Stimulated activated naive CD8-positive, alpha-beta T cell treated with anti-CD3 and anti-CD28 coated beads, Interleukin-15, Interleukin-2, amounts not matched to agents 100 ng/mL and 50 ng/mL, for 24 hours (primary cell): ENCODE measurements around the gene POLD4.
A peak's percentile ranks its signal among the peaks of the same experiment; 100 is the strongest.

Experiments
- H3K27ac Mint-ChIP-seq: one replicate; pipeline ENCODE4 v1.8.0; 2021; ENCODE audit warnings: mild to moderate bottlenecking, mixed read lengths
- H3K27me3 Mint-ChIP-seq: one replicate; pipeline ENCODE4 v1.8.0; 2021; ENCODE audit warnings: mixed read lengths
- H3K36me3 Mint-ChIP-seq: one replicate; pipeline ENCODE4 v1.8.0; 2021; ENCODE audit warnings: low read depth, mixed read lengths
- H3K4me1 Mint-ChIP-seq: one replicate; pipeline ENCODE4 v1.8.0; 2021; ENCODE audit warnings: low read depth, mixed read lengths
- H3K4me3 Mint-ChIP-seq: one replicate; pipeline ENCODE4 v1.8.0; 2021; ENCODE audit warnings: mild to moderate bottlenecking, mixed read lengths
- H3K9me3 Mint-ChIP-seq: one replicate; pipeline ENCODE4 v1.8.0; 2021; ENCODE audit warnings: mixed read lengths

The POLD4 gene

GRCh38 chr11:67354075-67355022, 1.0 kb upstream of the POLD4 start:
- no peaks in the 10 kb centered on the region for H3K27me3 Mint-ChIP-seq
- H3K27ac Mint-ChIP-seq: peak overlapping the region; percentile 98
- H3K9me3 Mint-ChIP-seq: no peaks in the 10 kb centered on the region
- H3K36me3 Mint-ChIP-seq: no peaks in the 10 kb centered on the region
- peak overlapping the region; percentile 99 for H3K4me3 Mint-ChIP-seq
- H3K4me1 Mint-ChIP-seq: peaks cover 69% of the 10 kb centered on the region

- Mint-ChIP-seq H3K36me3 (no peaks in the 10 kb centered on the region), H3K4me3 (peak overlapping the region; percentile 99)
Measured at GRCh38 chr11:67352546-67353316, 615 bp downstream of the POLD4 start.

GRCh38 chr11:67351275-67352005, 1.9 kb downstream of the POLD4 start:
- Mint-ChIP-seq H3K27ac (peak overlapping the region; percentile 70), H3K4me1 (peaks cover 70% of the 10 kb centered on the region), H3K36me3 (no peaks in the 10 kb centered on the region), H3K27me3 (no peaks in the 10 kb centered on the region), H3K9me3 (no peaks in the 10 kb centered on the region), H3K4me3 (peak overlapping the region; percentile 34)

More at GRCh38 chr11:67352546-67353316, 615 bp downstream of the POLD4 start:
- Mint-ChIP-seq H3K27ac (peak overlapping the region; percentile 98), H3K27me3 (no peaks in the 10 kb centered on the region), H3K4me1 (peaks cover 75% of the 10 kb centered on the region), H3K9me3 (no peaks in the 10 kb centered on the region)

- H3K36me3 Mint-ChIP-seq: no peaks in the 10 kb centered on the region
- H3K9me3 Mint-ChIP-seq: no peaks in the 10 kb centered on the region
- no peaks in the 10 kb centered on the region for H3K27me3 Mint-ChIP-seq
- no peak overlapping the region for H3K27ac Mint-ChIP-seq
- peaks cover 73% of the 10 kb centered on the region for H3K4me1 Mint-ChIP-seq
- H3K4me3 Mint-ChIP-seq: no peak overlapping the region
Measured at GRCh38 chr11:67349928-67350465, 3.3 kb downstream of the POLD4 start.

- peaks cover 73% of the 10 kb centered on the region for H3K4me1 Mint-ChIP-seq
Measured at GRCh38 chr11:67349457-67349856, 3.9 kb downstream of the POLD4 start.

GRCh38 chr11:67349036-67349435, 4.3 kb downstream of the POLD4 start:
- H3K4me3 Mint-ChIP-seq: no peak overlapping the region
- H3K27ac Mint-ChIP-seq: no peak overlapping the region
- no peaks in the 10 kb centered on the region for H3K9me3 Mint-ChIP-seq
- H3K36me3 Mint-ChIP-seq: no peaks in the 10 kb centered on the region
- no peaks in the 10 kb centered on the region for H3K27me3 Mint-ChIP-seq
- peaks cover 73% of the 10 kb centered on the region for H3K4me1 Mint-ChIP-seq

More at GRCh38 chr11:67349457-67349856, 3.9 kb downstream of the POLD4 start:
- H3K27me3 Mint-ChIP-seq: no peaks in the 10 kb centered on the region
- no peak overlapping the region for H3K4me3 Mint-ChIP-seq
- H3K9me3 Mint-ChIP-seq: no peaks in the 10 kb centered on the region
- H3K27ac Mint-ChIP-seq: no peak overlapping the region
- no peaks in the 10 kb centered on the region for H3K36me3 Mint-ChIP-seq

GRCh38 chr11:67347964-67348749, 5.2 kb downstream of the POLD4 start:
- peak overlapping the region; percentile 46 for H3K27ac Mint-ChIP-seq
- peaks cover 65% of the 10 kb centered on the region for H3K4me1 Mint-ChIP-seq
- no peaks in the 10 kb centered on the region for H3K36me3 Mint-ChIP-seq
- H3K4me3 Mint-ChIP-seq: no peak overlapping the region
- no peaks in the 10 kb centered on the region for H3K9me3 Mint-ChIP-seq
- H3K27me3 Mint-ChIP-seq: no peaks in the 10 kb centered on the region

GRCh38 chr11:67345920-67346819, 7.2 kb downstream of the POLD4 start:
- H3K27me3 Mint-ChIP-seq: no peaks in the 10 kb centered on the region
- no peaks in the 10 kb centered on the region for H3K36me3 Mint-ChIP-seq
- H3K4me3 Mint-ChIP-seq: no peak overlapping the region
- H3K4me1 Mint-ChIP-seq: peaks cover 54% of the 10 kb centered on the region
- peak overlapping the region; percentile 71 for H3K27ac Mint-ChIP-seq
- no peaks in the 10 kb centered on the region for H3K9me3 Mint-ChIP-seq

- Mint-ChIP-seq H3K9me3 (no peaks in the 10 kb centered on the region), H3K4me3 (no peak overlapping the region), H3K4me1 (peaks cover 50% of the 10 kb centered on the region), H3K27ac (peak overlapping the region; percentile 71), H3K36me3 (no peaks in the 10 kb centered on the region), H3K27me3 (no peaks in the 10 kb centered on the region)
Measured at GRCh38 chr11:67345247-67345919, 8.0 kb downstream of the POLD4 start.

- peak overlapping the region; percentile 19 for H3K4me3 Mint-ChIP-seq
- no peaks in the 10 kb centered on the region for H3K36me3 Mint-ChIP-seq
- H3K27ac Mint-ChIP-seq: peak overlapping the region; percentile 61
- H3K27me3 Mint-ChIP-seq: no peaks in the 10 kb centered on the region
- peaks cover 47% of the 10 kb centered on the region for H3K4me1 Mint-ChIP-seq
- H3K9me3 Mint-ChIP-seq: no peaks in the 10 kb centered on the region
Measured at GRCh38 chr11:67344264-67344663, 9.1 kb downstream of the POLD4 start.

- H3K4me1 Mint-ChIP-seq: no peaks in the 10 kb centered on the region
- H3K27ac Mint-ChIP-seq: no peak overlapping the region
- no peaks in the 10 kb centered on the region for H3K9me3 Mint-ChIP-seq
- H3K27me3 Mint-ChIP-seq: no peaks in the 10 kb centered on the region
- no peaks in the 10 kb centered on the region for H3K36me3 Mint-ChIP-seq
- no peak overlapping the region for H3K4me3 Mint-ChIP-seq
Measured at GRCh38 chr11:67337257-67337656, 16.1 kb downstream of the POLD4 start.

- Mint-ChIP-seq H3K4me1 (no peaks in the 10 kb centered on the region), H3K27me3 (no peaks in the 10 kb centered on the region), H3K4me3 (no peak overlapping the region), H3K9me3 (no peaks in the 10 kb centered on the region), H3K36me3 (no peaks in the 10 kb centered on the region), H3K27ac (no peak overlapping the region)
Measured at GRCh38 chr11:67332081-67332691, 21.2 kb downstream of the POLD4 start.
